Hematopoietic multipotent progenitor cell treated with erythropoietin and hydrocortisone succinate and interleukin-3 and kit ligand, for 4 days (in vitro differentiated cells): ENCODE data around the gene PEPD.

Experiments used
- DNase-seq: peaks from one replicate; pipeline ENCODE4 v3.0.0-alpha.2; 2015

Gene PEPD

DNA sequence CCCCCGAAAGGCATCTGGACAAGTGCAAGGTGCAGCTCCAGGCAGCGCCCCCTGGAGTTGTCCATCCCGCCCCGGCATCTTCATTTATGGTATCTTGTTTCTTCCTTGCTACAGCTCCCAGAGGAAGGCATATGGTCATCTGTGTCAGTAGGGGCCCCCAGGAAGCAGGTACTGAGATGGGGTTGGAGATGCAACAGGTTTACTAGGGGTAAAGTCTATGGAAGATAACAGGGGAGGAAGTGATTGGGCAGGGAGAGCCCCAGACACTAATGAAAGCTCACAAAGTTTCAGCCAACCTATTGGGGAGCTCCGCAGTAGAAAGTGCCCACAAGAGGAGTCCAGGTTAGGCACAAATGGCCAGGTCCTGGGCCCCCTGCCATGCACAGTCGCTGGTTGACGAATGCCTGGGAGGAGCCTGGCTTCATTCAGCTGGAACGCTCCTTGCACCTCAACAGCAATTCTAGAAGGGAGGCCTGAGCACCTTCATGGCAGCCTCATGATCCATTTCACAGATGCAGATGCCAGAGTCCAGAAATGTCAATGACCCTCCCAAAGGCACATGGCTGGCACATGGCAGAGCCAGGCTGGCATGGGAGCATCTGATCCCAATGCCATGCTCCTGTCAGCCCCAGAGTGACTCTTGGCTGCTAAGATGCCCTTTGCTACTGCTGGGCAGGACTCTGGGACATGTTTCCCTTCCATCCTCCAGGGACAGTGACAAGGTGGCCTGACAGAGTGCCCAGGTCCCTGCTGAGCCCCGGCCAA is 23.8 kb upstream of the PEPD start:
- DNase-seq, result no peak

GRCh38 chr19:33535226-33535625 is 13.6 kb upstream of the PEPD start:
- no peak for DNase-seq

DNA sequence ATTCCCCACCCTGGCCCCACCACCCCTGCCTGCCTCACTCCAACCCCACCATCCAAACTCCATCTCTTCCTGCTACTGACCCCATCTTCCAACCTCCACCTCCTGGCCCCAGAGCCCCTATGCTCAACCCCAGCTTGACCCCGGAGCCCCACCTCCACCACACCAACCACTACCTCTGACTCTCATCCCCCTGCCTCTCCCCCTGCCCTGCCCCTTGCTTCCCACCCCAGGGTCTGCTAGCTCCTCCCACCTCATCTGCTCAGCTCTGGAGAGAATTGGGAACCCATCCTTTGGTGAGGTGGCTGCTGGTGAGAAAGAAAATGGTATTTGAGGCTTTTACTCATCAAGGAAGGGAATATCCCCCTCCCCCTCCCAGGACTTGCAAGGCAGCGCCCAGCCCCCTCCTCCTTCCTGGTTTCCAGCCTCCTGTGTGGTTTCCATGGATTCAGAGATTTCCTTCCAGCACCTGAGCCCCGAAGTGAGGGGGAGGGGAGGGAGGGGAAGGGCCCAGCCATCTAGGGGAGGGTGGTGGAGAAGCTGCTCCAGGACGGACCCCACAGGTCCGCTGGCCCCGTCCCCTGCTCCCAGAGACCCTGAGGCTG is 11.4 kb upstream of the PEPD start:
- no peak for DNase-seq

DNA sequence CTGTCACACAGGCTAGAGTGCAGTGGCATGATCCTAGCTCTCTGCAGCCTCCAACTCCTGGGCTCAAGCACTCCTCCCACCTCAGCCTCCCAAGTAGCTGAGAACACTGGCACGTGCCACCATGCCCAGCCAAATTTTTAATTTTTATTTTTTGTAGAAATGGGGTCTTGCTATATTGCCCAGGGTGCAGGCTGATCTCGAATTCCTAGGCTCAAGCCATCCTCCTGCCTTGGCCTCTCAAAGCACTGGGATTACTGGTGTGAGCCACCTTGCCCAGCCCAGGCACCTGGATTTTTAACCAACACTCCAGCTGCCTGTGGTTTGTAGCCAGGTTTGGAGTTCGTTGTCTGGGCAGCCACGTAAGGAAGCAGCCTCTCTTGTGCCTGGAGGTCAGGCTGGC is 9.3 kb upstream of the PEPD start:
- no peak for DNase-seq

DNA sequence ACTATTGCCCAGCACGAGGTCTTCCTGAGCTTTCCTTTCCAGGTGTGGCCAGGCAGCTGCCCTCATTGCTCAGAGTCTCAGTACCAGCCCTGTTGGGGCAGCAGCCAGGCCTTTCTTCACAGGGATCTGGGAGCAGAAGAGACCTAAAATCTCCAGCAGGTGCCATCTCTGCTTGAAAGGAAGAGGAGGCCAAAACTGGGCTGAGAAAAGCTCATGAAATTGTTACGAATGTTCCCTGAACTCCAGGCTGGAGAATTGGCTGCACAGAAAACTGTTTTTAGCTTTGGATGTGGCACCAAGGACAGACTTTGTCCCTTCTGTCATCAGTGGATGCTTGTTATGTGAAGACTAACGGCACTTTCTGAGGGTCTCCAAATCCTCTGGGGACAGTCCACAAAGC is 8.7 kb upstream of the PEPD start:
- no peak for DNase-seq

- no peak for DNase-seq
Observed at GRCh38 chr19:33529094-33529676, 7.6 kb upstream of the PEPD start.

DNA sequence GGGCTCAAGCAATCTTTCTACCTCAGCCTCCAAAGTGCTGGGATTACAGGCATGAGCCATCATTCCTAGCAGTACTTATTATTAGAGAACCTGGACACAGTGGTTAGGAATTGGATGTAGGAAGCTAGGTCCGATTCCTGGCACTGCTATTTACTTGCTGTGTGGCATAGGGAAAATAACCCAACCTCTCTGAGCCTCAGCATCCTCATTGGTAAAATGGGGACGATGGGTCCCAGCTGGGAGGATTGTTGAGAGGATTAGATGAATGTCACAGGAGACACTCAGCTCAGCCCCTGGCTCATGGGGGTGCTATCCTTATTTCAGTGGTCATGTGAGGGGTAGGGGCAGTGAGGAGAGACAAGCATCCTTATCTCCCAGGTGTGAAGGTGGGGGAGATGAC is 6.8 kb upstream of the PEPD start:
- no peak for DNase-seq

- DNase-seq, result no peak
Observed at GRCh38 chr19:33527125-33527524, 5.5 kb upstream of the PEPD start.

GRCh38 chr19:33524024-33524664 is 2.6 kb upstream of the PEPD start:
- no peak for DNase-seq

GRCh38 chr19:33523167-33523566 is 1.6 kb upstream of the PEPD start:
- DNase-seq, result no peak

DNA sequence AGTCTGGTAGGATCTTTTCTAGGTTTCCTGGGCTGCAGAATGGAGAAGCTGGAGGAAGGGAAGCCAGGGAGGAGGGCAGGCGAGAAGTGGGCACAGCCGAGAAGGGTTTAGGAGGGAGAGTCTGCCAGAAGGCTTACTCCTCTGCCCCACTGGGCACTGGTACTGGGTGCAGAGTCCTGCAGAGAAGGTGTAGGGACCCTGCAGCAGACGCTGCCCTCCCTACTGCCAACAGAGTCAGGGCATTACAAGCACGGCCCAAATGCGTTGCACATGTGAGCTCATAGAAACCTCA is 726 bp upstream of the PEPD start:
- DNase-seq, result no peak

GRCh38 chr19:33520844-33521479 is 629 bp downstream of the PEPD start:
- DNase-seq, result peak; percentile 17

GRCh38 chr19:33520048-33520643 is 1.4 kb downstream of the PEPD start:
- no peak for DNase-seq

- DNase-seq, result no peak
Observed at GRCh38 chr19:33519416-33519815, 2.2 kb downstream of the PEPD start.

DNA sequence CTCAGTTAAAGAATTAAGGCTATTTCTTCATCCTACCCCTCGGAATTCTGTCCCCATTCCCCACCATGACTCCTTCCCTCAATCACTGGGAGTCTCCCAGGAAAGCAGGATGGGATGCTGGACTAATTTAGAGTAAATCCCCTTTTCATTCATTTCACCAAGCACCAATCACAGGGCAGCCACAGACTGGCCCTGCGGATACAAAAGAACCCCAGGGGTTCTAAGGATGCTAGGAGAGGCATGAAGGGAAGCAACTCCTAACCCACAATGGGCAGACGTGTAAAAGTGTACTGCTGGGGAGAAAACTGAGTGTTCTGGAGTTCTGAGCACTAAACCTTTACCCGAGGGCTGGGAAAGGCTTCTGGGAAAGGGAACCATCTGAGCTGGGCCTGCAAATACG is 3.0 kb downstream of the PEPD start:
- DNase-seq, result no peak

- no peak for DNase-seq
Observed at GRCh38 chr19:33517922-33518321, 3.7 kb downstream of the PEPD start.

- DNase-seq, result no peak
Observed at GRCh38 chr19:33515921-33516320, 5.7 kb downstream of the PEPD start.

GRCh38 chr19:33514885-33515551 is 6.6 kb downstream of the PEPD start:
- DNase-seq, result peak; percentile 89

DNA sequence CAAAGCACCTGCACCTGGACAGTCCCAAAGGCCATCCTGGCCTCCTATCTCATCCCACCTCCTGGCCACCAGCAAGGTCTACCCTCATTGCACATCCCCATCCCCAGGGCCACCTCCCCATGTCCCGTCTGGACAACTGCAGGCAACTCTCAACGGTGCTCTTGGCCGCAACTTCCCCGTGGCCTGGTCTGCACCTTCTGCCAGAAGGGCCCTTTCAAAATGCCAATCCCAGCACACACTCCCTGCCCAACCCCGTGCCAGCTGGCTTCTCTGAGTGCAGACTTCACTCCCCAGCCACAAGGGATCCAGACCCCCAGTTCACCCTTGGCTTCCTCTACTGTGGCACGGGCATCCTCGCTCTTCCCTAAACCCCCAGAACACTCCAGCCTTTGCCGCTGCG is 8.2 kb downstream of the PEPD start:
- DNase-seq, result no peak

DNA sequence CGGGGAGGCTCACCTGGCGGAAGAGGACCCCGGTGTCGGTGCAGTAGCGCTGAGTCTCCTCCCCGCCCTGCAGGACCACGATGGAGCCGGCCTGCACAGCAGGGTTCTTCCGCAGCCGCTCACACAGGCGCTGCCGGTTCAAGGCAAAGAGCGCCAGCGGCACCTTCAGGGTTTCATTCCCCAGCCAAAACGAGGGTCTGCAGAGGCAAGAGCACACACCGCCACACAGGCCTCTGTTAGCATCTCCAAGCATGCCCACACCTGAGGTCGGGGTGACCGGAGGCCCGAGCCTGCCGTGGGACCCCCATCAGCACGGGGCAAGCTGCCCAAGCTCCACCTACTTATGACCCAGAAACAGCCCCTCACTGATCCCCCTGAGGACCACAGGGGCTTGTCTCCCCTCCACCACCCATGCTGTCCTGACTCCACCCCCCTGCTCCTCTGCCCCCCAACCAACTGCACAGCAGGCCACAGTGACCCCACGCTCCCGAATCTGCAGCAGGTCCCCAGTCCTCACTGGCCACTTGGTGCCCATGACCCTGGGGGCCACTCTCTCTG is 8.9 kb downstream of the PEPD start:
- DNase-seq, result no peak

GRCh38 chr19:33512021-33512420 is 9.6 kb downstream of the PEPD start:
- no peak for DNase-seq

DNA sequence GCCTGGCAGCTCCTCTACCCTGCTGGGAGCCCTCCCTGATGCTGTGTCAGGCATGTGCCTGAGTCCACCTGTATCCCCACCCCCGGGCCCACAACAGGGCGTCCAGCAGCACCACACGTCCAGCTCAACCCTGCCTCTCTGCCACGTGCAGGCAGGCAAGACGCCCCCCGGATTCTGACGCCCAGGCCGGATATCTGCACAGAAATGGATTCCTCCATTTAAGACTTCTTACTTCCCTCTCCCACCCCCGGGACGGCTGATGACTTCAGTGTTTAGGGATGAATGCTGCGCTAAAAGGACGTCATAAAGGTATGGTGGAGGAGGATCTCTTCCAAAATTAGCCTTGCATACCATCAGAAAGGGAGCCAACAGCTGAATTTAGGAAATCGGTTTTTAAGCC is 10.2 kb downstream of the PEPD start:
- DNase-seq, result no peak
